Stimulated activated CD4-positive, alpha-beta T cell treated with anti-CD3 and anti-CD28 coated beads, Interleukin-1b, Interleukin-23, amount 100 ng/mL, for 4 hours (primary cell): ENCODE results near the gene ACBD3.

Experiments used
- DNase-seq, 2 donors: peaks; one replicate each; pipeline ENCODE4 v3.0.0-alpha.2; 2020; ENCODE audit warnings: low read depth in 2 of 2

Gene ACBD3

GRCh38 chr1:226111883-226112261 is 74.7 kb downstream of the ACBD3 start:
- no peak for DNase-seq

GRCh38 chr1:226111098-226111882 is 75.3 kb downstream of the ACBD3 start:
- DNase-seq, result no peak

DNA sequence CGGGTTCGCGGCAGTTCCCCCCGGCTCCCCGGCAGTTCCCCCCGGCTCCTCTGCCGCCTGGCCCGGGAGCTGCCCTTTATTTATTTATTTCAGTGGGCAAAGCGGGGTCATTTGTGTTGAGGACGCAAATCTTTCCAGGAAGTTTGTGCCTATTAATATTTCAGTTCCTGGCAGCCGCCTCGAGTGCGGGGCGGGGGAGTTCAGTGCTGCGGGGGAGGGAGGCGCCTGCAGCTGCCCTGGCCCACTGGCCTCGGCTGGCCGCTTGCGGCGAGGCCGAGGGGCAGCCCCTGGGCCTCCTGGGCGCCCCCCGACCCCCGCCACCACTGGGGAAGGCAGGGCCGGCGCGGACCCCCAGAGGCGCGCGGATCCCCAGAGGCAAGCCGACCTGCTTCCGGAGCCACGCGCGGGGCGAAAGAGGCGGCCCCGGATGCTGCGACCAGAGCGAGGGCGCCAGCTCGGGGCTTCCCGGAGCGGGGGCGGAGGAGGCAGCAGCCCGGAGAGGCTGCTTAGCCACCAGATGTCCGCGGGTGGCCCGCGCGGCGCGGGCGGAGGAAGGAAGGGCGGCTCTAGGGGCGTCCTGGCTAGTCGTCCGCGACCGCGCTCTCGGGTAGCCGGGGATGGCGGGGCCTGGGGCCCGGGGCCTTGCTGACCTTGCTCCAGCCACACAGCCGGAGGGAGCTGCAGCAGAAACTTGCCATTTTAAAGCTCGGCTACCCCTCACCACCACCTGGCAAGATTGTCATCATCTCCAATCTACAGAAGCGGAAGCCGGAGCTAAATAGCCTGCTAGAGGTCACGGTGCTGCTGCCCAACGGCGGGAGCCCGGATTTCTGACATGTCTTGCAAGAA is 76.1 kb downstream of the ACBD3 start:
- peak; percentile 30 to 55 for DNase-seq

DNA sequence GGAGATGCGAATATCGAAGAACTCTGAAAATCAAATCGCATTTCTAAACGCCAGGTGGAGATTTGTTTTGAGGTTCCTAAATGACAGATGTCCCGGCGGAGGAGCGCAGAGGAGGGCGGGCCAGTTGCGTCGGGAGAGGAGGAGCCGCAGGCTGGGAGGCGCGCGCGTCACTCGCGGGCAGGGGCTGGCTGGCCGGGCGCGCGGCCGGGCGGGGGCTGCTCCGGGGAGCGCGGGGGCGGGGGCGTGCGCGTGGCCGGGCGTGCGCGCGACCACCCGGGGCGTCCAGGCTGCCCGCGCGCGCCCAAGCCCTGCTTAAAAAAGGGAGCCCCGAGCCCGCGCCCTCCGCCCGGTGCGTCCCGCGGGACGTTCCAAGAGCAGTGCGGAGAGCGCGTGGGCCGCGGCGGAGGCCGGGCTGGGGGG is 76.7 kb downstream of the ACBD3 start:
- DNase-seq, result peak; percentile 63 to 69

GRCh38 chr1:226108935-226109828 is 77.4 kb downstream of the ACBD3 start:
- DNase-seq, result no peak

GRCh38 chr1:226107471-226108460 is 78.8 kb downstream of the ACBD3 start:
- no peak for DNase-seq

- DNase-seq, result no peak
Measured at GRCh38 chr1:226104671-226105121, 81.8 kb downstream of the ACBD3 start.

DNA sequence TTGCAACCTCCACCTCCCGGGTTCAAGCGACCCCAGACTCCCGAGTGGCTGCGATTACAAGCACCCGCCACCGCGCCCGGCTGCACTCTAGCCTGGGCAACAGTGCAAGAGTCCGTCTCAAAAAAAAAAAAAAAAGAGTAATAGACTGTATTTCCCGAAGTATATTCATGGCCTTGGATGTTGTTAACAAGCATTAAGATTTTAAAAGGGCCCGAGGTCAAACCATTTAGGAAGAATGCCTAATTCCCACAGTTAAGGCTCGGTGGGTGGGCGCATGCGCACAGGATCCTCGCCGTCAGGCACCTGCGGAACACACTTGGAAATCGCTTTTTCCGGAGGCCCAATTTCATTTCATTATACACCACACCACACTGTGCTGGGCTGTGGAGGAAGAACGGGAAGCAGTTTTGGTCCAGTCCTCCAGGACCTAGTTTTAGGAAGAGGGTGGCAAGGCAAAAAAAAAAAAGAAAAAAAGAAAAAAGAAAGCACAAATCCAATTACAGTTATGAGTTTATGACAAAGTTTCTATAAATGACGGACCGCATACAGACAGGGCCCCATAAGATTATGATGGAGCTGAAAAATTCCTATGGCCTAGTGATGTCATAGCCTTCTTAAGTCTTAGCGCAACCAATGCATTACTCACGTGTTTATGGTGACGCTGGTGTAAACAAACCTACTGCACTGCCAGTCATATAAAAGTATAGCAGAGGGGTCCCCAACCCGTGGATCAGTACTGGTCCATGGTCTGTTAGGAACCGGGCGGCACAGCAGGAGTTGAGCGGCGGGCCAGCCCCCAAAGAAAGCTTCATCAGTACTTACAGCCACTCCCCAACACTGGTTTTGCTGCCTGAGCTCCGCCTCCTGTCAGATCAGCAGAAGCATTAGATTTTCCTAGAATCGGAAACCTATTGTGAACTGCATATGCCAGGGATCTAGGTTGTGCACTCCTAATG is 85.8 kb downstream of the ACBD3 start:
- DNase-seq, result peak; percentile 25 to 46

DNA sequence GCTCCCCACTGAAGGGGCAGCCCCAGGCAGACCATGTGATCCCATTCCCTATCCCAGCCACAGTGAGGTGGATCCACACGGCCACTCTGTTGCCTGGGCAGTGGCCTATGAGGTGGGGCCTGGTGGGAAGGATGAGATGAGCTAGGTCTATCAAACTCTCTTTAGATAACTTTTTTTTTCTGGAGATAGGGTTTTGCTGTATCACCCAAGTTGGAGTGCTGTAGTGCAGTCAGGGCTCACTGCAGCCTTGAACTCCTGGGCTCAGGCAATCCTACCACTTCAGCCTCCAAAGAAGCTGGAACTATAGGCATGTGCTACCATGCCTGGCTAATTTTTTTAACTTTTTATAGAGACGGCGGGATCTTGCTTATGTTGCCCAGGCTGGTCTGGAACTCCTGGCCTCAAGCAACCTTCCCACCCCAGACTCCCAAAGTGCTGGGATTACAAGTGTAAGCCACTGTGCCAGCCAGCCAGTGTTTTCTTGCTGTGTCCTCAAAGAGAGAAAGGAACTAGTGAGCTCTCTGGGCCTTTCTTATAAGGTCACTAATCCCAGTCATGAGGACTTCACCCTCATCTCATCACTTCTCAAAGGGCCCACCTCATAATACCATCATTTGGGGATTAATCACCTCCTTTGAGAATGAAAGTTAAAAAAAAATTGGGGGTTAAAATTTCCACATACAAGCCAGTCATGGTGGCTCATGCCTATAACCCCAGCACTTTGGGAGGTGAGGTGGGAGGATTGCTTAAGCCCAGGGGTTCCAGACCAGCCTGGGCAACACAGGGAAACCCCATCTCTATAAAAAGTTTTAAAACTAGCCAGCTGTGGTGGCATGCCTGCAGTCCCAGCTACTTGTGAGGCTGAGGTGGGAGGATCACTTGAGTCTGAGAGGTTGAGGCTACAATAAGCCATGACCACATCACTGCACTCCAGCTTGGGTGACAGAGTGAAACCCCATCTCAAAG is 87.4 kb downstream of the ACBD3 start:
- DNase-seq, result no peak

DNA sequence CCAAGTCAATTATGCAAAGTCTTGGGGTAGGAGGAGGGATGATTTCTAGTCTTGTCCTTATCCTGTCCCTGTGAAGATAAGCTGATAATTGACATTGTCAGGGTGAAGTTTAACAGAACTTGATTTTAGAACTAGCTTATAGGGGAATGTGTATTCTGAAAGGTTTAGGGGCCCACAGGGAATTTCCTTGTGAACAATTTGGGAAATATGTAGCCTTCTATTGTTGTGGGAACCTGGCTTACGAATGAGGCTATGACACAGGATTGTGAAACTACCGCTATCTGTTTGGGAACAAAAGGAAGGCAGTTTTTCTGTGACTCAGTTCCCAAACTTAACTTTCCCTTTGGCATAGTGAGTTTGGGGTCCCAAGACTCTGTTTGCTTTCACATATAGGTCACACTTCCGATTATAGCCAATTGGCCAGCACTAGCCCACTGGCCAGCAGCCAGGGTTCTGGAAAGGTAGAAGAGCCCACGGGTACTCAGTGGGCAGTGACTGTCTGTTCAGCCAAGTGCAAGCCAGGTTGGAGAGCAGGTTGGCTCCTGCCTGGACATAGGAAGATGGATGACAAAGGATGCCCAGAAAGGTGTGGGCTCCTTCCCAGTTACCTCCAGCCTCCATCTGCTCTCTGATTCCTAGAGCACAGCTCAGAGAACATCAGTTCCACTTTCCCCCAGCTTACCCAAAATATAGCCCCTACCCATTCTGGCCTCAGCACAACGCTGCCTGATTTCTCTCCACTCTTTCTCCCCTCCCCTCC is 88.5 kb downstream of the ACBD3 start:
- no peak for DNase-seq

DNA sequence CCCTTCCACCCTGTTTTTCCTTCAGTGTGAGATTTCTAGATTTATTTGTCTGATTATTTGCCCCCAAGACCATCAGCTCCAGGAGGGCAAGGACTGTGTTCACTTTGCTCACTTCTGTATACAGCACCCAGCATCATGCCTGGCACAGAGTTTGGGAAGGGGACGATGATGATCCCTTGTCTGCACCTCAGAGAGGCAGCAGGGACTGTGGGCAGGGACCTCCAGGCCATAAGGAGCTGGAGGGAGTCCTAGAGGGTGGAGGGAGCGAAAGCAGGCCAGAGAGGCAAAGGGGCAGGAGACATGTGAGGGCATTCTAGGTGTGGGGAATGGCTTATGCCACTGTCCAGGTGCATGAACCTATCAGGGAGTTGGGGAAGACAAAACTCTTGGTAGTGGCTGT is 91.3 kb downstream of the ACBD3 start:
- DNase-seq, result no peak
